ENCODE data around the gene KRTAP12-3. TPM values are rescaled to one million over a fixed set of nuclear protein-coding genes. Genes with fewer than 3 reads are reported as not detected.

The KRTAP12-3 gene
- total RNA-seq, 6 donors from 2014 or later = not detected

- no peaks in the 10 kb centered on the region for H3K4me1 ChIP-seq
- no peaks in the 10 kb centered on the region for H3K36me3 ChIP-seq
- H3K9me3 ChIP-seq = peaks cover 0 to 1% (median under 1%) of the 10 kb centered on the region in 4 donors
- DNase-seq (no peak), ATAC-seq (ENCODE audit: low FRiP score in 2 of 2) (peak in 1 of 2 donors; percentile 70)
- WGBS, 2 donors = 28 to 34% methylated on average over 4 of the region's 4 CpGs
- no peak for TF ChIP-seq POLR2AphosphoS5 (IDR thresholded peaks at IDR 0.05)
- no peak for TF ChIP-seq POLR2A (IDR thresholded peaks at IDR 0.05)
- no peak for TF ChIP-seq EP300 (IDR thresholded peaks at IDR 0.05)
- peak in 2 of 6 experiments; percentile 9 to 12 for TF ChIP-seq CTCF (IDR thresholded peaks at IDR 0.05)
- no peaks in the 10 kb centered on the region for H3K27me3 ChIP-seq
- no peak overlapping the region for H3K4me3 ChIP-seq
- H3K27ac ChIP-seq = peak overlapping the region in 2 of 4 donors; percentile 4 to 12
Measured at GRCh38 chr21:44618504-44618903, 39.2 kb upstream of the KRTAP12-3 start.

- ATAC-seq (ENCODE audit: low FRiP score in 2 of 2) = peak in 1 of 2 donors; percentile 40
- 50 to 55% methylated on average over 3 of the region's 3 CpGs for WGBS, 2 donors
- TF ChIP-seq POLR2AphosphoS5 (IDR thresholded peaks at IDR 0.05) (no peak), CTCF (IDR thresholded peaks at IDR 0.05) (no peak), EP300 (IDR thresholded peaks at IDR 0.05) (no peak), POLR2A (IDR thresholded peaks at IDR 0.05) (no peak)
- peaks cover 0 to 5% (median 5%) of the 10 kb centered on the region in 4 donors for H3K9me3 ChIP-seq
- H3K27ac ChIP-seq = peak overlapping the region in 2 of 4 donors; percentile 4 to 12
- no peaks in the 10 kb centered on the region for H3K27me3 ChIP-seq
- H3K4me1 ChIP-seq = no peaks in the 10 kb centered on the region
- no peaks in the 10 kb centered on the region for H3K36me3 ChIP-seq
- DNase-seq = peak in 1 of 2 donors; percentile 40
- no peak overlapping the region for H3K4me3 ChIP-seq
Measured at GRCh38 chr21:44618909-44619308, 38.8 kb upstream of the KRTAP12-3 start.

- no peaks in the 10 kb centered on the region for H3K36me3 ChIP-seq
- H3K27me3 ChIP-seq = no peaks in the 10 kb centered on the region
- H3K4me3 ChIP-seq = no peak overlapping the region
- ATAC-seq (ENCODE audit: low FRiP score in 2 of 2) (no peak), DNase-seq (no peak)
- peaks cover 5 to 13% (median 8%) of the 10 kb centered on the region in 4 donors for H3K9me3 ChIP-seq
- WGBS, 2 donors = 85 to 94% methylated on average over 6 of the region's 6 CpGs
- no peaks in the 10 kb centered on the region for H3K4me1 ChIP-seq
- H3K27ac ChIP-seq = no peak overlapping the region
- TF ChIP-seq CTCF (IDR thresholded peaks at IDR 0.05) (no peak), POLR2AphosphoS5 (IDR thresholded peaks at IDR 0.05) (no peak), POLR2A (IDR thresholded peaks at IDR 0.05) (no peak), EP300 (IDR thresholded peaks at IDR 0.05) (no peak)
Measured at GRCh38 chr21:44619886-44620285, 37.8 kb upstream of the KRTAP12-3 start.

GRCh38 chr21:44623575-44623974 is 34.2 kb upstream of the KRTAP12-3 start:
- Histone ChIP-seq H3K27ac (no peak overlapping the region), H3K27me3 (no peaks in the 10 kb centered on the region), H3K4me1 (no peaks in the 10 kb centered on the region), H3K9me3 (peaks cover 5 to 13% (median 8%) of the 10 kb centered on the region in 4 donors), H3K36me3 (no peaks in the 10 kb centered on the region), H3K4me3 (no peak overlapping the region)
- TF ChIP-seq POLR2A (IDR thresholded peaks at IDR 0.05) (no peak), POLR2AphosphoS5 (IDR thresholded peaks at IDR 0.05) (no peak), CTCF (IDR thresholded peaks at IDR 0.05) (no peak), EP300 (IDR thresholded peaks at IDR 0.05) (no peak)
- ATAC-seq (ENCODE audit: low FRiP score in 2 of 2) = no peak
- DNase-seq = no peak

- TF ChIP-seq CTCF (IDR thresholded peaks at IDR 0.05) (no peak), POLR2A (IDR thresholded peaks at IDR 0.05) (no peak), EP300 (IDR thresholded peaks at IDR 0.05) (no peak), POLR2AphosphoS5 (IDR thresholded peaks at IDR 0.05) (no peak)
Measured at GRCh38 chr21:44625756-44626155, 32.0 kb upstream of the KRTAP12-3 start.

More at GRCh38 chr21:44625756-44626155, 32.0 kb upstream of the KRTAP12-3 start:
- H3K36me3 ChIP-seq = no peaks in the 10 kb centered on the region
- H3K27ac ChIP-seq = no peak overlapping the region
- ATAC-seq (ENCODE audit: low FRiP score in 2 of 2) = no peak
- 91 to 92% methylated on average over 6 to 7 of the region's 7 CpGs for WGBS, 2 donors
- no peak overlapping the region for H3K4me3 ChIP-seq
- peaks cover 5 to 13% (median 8%) of the 10 kb centered on the region in 4 donors for H3K9me3 ChIP-seq
- H3K27me3 ChIP-seq = no peaks in the 10 kb centered on the region
- no peak for DNase-seq
- H3K4me1 ChIP-seq = no peaks in the 10 kb centered on the region

Measured in upper lobe of left lung (tissue), 6 donors.